Measurements from ENCODE around the gene C1QTNF12. TPM values are rescaled to one million over a fixed set of nuclear protein-coding genes. Genes with fewer than 3 reads are reported as not detected.

C1QTNF12 gene
- total and polyA plus RNA-seq, 12 donors = 0.42 to 2.3 (median 1.1) TPM; not detected in 1

DNA sequence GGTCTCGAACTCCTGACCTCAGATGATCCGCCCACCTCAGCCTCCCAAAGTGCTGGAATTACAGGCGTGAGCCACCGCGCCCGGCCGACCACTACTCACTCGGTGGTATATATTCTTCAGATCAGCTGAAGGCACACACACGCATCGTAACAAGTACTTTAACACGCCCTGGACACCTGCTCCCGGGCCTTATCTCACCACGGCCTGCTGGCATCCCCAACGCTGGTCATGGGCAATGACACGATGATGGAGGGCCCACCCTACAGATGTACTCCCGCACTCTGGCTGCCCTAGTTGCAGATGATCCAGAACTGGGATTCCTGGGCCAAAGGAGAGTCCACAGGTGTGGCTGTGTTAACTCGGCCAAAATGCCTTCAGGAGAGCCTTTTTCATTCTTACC, 15.5 kb upstream of the C1QTNF12 start:
- H3K27me3 ChIP-seq = no peaks in the 10 kb centered on the region
- WGBS, 2 donors = 95 to 96% methylated on average over 16 to 17 of the region's 17 CpGs

DNA sequence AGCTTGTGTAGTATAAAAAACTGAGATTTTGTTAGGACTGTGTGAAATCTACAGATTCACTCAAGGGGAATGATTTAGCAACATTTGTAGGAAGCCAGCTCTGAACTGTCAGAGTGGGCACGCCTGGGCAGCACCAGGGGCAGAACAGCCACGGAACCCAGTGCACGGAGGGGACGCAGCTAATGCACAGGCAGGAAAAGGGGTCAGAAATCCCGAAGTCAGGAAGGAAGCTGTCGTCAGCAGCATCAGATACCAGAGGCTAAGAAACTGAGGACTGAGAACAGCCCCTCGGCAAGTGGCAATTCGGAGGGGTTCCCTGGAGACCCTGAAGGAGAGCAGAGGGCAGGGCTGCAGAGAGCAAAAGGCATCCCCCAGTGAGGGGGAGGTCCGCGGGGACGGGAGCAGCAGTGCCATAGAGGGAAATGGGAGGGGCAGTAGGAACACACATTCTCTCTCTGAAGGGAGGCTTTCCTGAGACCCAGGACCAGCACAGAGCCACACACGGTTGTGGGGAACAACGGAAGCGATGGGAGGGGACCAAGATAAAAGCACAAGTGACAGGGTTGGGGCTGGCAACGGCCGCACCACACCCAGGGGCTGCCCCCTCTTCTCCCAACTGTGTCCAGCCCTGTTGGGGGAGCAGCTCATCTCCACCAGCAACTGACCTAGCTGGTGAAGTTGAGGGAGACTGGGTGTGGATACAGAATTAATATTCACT, 14.5 kb upstream of the C1QTNF12 start:
- TF ChIP-seq, protein P1, sequence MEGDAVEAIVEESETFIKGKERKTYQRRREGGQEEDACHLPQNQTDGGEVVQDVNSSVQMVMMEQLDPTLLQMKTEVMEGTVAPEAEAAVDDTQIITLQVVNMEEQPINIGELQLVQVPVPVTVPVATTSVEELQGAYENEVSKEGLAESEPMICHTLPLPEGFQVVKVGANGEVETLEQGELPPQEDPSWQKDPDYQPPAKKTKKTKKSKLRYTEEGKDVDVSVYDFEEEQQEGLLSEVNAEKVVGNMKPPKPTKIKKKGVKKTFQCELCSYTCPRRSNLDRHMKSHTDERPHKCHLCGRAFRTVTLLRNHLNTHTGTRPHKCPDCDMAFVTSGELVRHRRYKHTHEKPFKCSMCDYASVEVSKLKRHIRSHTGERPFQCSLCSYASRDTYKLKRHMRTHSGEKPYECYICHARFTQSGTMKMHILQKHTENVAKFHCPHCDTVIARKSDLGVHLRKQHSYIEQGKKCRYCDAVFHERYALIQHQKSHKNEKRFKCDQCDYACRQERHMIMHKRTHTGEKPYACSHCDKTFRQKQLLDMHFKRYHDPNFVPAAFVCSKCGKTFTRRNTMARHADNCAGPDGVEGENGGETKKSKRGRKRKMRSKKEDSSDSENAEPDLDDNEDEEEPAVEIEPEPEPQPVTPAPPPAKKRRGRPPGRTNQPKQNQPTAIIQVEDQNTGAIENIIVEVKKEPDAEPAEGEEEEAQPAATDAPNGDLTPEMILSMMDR (IDR thresholded peaks at IDR 0.05) = no peak
- Histone ChIP-seq H3K4me3 (no peak overlapping the region), H3K27ac (peak overlapping the region in 5 of 10 donors; percentile 5 to 56 (median 24)), H3K9me3 (no peaks in the 10 kb centered on the region), H3K27me3 (no peaks in the 10 kb centered on the region), H3K36me3 (peaks cover 0 to 85% (median 28%) of the 10 kb centered on the region in 9 donors), H3K4me1 (peaks cover 0 to 35% (median 22%) of the 10 kb centered on the region in 9 donors)
- intact Hi-C loops (cut with DNase I) = no loop called here
- no peak for DNase-seq
- 55 to 61% methylated on average over 16 of the region's 16 CpGs for WGBS, 2 donors
- ATAC-seq = peak in 6 of 8 donors; percentile 4 to 57 (median 33)

More for the DNA sequence above, 15.5 kb upstream of the C1QTNF12 start:
- TF ChIP-seq, protein P1 (IDR thresholded peaks at IDR 0.05) = no peak
- no peak for DNase-seq
- no peak overlapping the region for H3K4me3 ChIP-seq
- no peak for ATAC-seq
- H3K9me3 ChIP-seq = no peaks in the 10 kb centered on the region
- H3K4me1 ChIP-seq = peaks cover 0 to 35% (median 22%) of the 10 kb centered on the region in 9 donors
- intact Hi-C loops (cut with DNase I) = no loop called here
- no peak overlapping the region for H3K27ac ChIP-seq
- H3K36me3 ChIP-seq = peaks cover 0 to 84% (median 28%) of the 10 kb centered on the region in 9 donors

DNA sequence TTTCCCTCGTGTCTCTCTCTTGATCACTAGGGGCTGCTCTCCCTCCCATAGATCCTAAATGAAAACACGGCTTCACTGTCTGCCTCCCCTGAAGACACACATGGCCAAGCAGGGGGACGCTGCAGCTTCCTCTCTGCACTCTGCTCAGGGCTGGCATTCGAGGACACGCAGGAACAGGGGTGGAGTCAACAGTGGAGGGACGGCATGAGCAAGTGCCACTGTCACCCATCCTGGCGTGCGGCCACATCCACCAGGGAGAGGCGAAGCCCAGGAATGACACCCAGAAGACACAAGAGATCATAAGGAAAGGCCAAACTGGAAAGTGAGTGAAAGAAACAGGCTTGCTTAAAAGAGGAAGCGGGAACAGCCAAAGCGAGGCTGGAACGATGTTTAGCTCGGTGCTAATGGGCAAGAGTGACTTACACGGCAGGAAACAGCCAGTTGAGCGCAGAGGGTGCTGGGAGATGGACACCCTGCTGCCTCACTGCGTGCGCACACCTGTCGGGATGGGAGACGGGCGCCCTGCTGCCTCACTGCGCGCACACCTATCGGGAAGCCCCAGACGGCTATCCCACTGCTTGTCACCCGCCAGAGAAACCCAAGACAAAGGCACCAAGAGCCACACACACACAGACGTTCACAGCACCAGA, 13.6 kb upstream of the C1QTNF12 start:
- peak in 7 of 8 donors; percentile 31 to 75 (median 53) for ATAC-seq
- intact Hi-C loops (cut with DNase I) = no loop called here
- WGBS, 2 donors = 75 to 81% methylated on average over 26 of the region's 26 CpGs
- DNase-seq = peak; percentile 48 to 58
- Histone ChIP-seq H3K27me3 (no peaks in the 10 kb centered on the region), H3K36me3 (peaks cover 4 to 88% (median 37%) of the 10 kb centered on the region in 9 donors), H3K4me3 (no peak overlapping the region), H3K9me3 (no peaks in the 10 kb centered on the region), H3K27ac (peak overlapping the region in 3 of 10 donors; percentile 24 to 56 (median 49)), H3K4me1 (peaks cover 0 to 35% (median 22%) of the 10 kb centered on the region in 9 donors)
- TF ChIP-seq, protein P1 (IDR thresholded peaks at IDR 0.05) = no peak

DNA sequence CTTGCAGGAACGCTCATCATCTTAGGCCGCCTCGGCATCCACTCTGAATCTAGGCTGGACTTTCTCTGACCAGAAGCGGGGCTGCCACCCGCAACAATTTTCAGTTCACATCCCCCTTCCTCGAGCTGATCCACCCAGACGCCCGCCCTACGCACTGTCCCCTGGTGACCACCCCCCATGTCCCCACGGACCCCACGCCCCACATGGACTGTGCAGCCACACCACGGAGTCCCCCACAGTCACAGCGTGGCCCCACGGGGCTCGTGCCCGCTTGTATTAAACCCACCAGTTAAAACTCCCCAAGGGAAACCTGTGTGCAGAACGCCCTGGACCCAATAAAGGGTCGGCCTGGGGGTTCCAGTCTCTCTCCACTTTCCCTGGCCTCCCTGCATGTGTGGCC, 13.0 kb upstream of the C1QTNF12 start:
- Histone ChIP-seq H3K36me3 (peaks cover 4 to 88% (median 41%) of the 10 kb centered on the region in 9 donors), H3K27ac (no peak overlapping the region), H3K27me3 (no peaks in the 10 kb centered on the region), H3K9me3 (no peaks in the 10 kb centered on the region), H3K4me3 (no peak overlapping the region), H3K4me1 (peaks cover 0 to 35% (median 22%) of the 10 kb centered on the region in 9 donors)
- no peak for DNase-seq
- intact Hi-C loops (cut with DNase I) = no loop called here
- peak in 2 of 8 donors; percentile 4 to 6 for ATAC-seq
- WGBS, 2 donors = 94 to 95% methylated on average over 18 of the region's 18 CpGs
- TF ChIP-seq, protein P1 (IDR thresholded peaks at IDR 0.05) = no peak
